Erythroblast (primary cell): ENCODE measurements around the gene CNTROB.

Experiments
- DNase-seq, 2 experiments: peaks; one replicate each; lab custom pipeline; 2025; lab: John Stamatoyannopoulos, UW
- GATA1 ChIP-seq: IDR thresholded peaks from 2 replicates; pipeline ENCODE4 v1.6.1; 2011; ENCODE audit warnings: low read depth, mild to moderate bottlenecking, control low read depth, low read length, moderate library complexity
- POLR2A ChIP-seq: IDR thresholded peaks from 2 replicates; pipeline ENCODE4 v1.6.1; 2011; ENCODE audit warnings: mild to moderate bottlenecking, low read length

Gene CNTROB

GRCh38 chr17:7971651-7972050 lies 39.6 kb downstream of the CNTROB start:
- TF ChIP-seq GATA1 (no peak), POLR2A (no peak)
- DNase-seq, result no peak

DNA sequence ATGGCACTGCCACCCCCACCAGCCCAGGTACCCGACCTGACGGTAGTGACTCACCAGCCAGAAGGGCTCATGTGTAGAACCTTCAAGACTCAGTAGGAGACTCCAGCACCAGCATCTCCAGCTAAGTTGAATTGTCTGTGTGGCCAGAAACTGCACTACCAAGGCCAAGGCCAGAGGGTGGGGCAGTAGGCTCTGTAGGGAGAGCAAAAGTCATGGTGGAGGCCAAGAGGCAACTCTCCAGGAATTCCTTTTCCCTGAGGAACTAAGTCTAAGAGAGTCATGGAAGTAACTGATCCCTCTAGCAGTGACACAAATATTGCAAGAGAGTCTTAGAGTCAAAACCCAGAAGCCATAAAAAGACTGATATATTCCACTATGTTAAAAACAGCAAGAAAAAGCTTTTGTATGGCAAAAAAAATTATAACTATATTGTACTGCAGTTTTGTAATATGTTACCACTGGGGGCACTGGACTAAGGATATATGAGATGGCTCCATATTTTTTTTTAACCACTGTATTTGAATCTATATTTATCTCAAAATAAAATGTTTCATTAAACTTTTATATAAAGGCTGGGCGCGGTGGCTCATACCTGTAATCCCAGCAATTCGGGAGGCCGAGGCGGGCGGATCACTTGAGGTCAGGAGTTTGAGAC lies 40.3 kb downstream of the CNTROB start:
- DNase-seq, result no peak
- TF ChIP-seq POLR2A, result no peak
- no peak for TF ChIP-seq GATA1

GRCh38 chr17:7974638-7975131 lies 42.7 kb downstream of the CNTROB start:
- TF ChIP-seq POLR2A (no peak), GATA1 (no peak)
- no peak for DNase-seq

DNA sequence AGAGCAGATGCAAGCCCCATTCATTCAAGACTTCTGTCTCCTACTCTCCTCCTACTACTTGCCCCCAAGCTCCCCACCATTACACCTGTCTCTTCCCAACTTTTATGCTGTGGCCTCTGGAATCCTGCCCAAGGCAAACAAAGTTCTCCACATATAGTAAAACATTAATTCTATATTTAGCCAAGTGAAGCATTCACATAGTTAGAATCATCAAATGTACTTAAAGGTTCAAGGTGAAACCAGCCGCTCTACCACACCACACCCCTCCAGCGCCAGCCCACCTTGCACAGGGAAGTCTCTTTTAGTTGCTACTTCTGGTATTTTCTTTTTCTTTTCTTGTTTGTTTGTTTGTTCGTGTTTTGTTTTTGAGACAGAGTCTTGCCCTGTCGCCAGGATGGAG lies 45.0 kb downstream of the CNTROB start:
- TF ChIP-seq POLR2A (no peak), GATA1 (no peak)
- no peak for DNase-seq

- TF ChIP-seq GATA1 (no peak), POLR2A (no peak)
- DNase-seq, result no peak
Observed at GRCh38 chr17:7977805-7978204, 45.8 kb downstream of the CNTROB start.

DNA sequence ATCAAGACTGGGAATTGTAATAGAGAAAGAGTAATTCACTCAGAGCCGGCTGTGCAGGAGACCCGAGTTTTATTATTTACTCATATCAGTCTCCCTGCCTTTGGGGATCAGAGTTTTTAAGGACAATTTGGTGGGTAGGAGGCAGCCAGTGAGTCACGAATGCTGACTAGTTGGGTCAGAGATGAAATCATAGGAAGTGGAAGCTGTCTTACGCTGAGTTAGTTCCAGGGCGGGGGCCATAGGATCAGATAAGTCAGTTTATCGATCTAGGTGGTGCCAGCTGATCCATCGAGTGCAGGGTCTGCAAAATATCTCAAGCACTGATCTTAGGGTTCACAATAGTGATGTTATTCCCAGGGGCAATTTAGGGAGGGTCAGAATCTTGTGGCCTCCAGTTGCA lies 50.2 kb downstream of the CNTROB start:
- peak in 1 of 2 experiments; percentile 8 for DNase-seq
- no peak for TF ChIP-seq POLR2A
- no peak for TF ChIP-seq GATA1

GRCh38 chr17:7982666-7983065 lies 50.7 kb downstream of the CNTROB start:
- TF ChIP-seq GATA1, result no peak
- TF ChIP-seq POLR2A, result no peak
- peak in 1 of 2 experiments; percentile 11 for DNase-seq

- DNase-seq, result no peak
- TF ChIP-seq GATA1 (no peak), POLR2A (no peak)
Observed at GRCh38 chr17:7984904-7985303, 52.9 kb downstream of the CNTROB start.

- no peak for DNase-seq
Observed at GRCh38 chr17:7987112-7987893, 55.3 kb downstream of the CNTROB start.

GRCh38 chr17:7988750-7989178 lies 56.8 kb downstream of the CNTROB start:
- TF ChIP-seq GATA1, result no peak
- TF ChIP-seq POLR2A, result no peak
- DNase-seq, result peak; percentile 80 to 91

More at GRCh38 chr17:7987112-7987893, 55.3 kb downstream of the CNTROB start:
- no peak for TF ChIP-seq GATA1
- TF ChIP-seq POLR2A, result no peak

DNA sequence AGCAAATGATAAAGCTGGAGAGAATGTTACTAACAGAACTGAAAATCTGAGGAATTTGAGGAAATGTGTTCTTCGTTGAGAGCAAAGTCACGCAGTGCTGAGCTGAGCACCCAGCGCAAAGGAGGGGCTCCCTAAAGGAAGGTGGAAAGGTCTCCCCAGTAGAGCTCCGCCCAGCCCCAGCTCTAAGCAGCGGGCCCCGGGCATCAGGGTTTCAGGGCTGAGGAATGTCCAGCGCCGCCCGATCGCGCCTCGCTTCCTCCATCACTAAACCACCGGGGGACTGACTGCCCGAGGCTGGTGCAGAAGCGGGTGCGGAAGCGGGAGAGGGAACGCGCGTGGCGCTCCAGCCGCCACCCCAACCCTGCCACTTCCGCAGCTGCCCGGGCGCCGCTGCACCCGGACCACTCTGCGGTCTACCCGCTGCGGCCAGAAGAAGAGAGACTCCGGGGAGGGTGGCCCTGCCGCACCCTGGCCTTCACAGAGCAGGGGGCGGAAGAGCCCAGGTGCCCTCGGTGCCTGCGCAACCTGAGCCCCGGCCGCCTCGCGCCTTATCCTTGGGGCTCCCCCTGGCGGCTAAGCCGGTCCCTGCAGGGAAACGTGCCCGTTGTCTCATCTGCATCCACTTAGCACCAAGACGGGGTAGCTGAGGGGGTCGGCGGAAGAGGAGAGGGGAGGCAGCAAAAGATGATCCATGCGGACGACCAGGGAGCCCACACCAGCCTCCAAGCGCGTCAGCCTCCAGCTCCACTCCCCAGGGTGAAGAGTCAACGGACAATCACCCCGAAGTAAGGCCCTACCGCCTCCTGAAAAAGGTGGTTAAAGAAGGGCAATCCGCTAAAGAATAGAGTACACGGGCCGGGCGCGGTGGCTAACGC lies 58.0 kb downstream of the CNTROB start:
- no peak for TF ChIP-seq POLR2A
- no peak for TF ChIP-seq GATA1
- peak; percentile 69 to 86 for DNase-seq

DNA sequence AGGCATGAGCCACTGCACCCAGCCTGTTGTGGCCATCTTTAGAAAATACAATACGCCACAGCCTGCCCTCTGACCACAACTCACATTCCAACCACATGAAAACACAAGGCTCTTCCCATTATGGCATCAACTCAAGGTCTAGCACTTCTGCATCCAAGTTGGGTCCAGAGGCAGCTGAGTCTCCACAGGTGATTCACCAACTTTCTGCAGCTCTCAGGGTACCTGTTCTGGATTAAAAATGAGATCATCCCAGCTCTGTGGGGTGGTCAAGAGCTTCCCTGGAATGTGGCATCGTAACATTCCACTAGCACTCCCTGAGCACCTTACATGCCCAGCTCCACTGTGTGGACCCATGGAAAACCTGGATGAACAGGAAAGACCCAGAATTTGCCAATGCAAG lies 60.5 kb downstream of the CNTROB start:
- no peak for DNase-seq
- no peak for TF ChIP-seq GATA1

- no peak for TF ChIP-seq GATA1
- TF ChIP-seq POLR2A, result no peak
- no peak for DNase-seq
Observed at GRCh38 chr17:7992924-7993323, 60.9 kb downstream of the CNTROB start.

DNA sequence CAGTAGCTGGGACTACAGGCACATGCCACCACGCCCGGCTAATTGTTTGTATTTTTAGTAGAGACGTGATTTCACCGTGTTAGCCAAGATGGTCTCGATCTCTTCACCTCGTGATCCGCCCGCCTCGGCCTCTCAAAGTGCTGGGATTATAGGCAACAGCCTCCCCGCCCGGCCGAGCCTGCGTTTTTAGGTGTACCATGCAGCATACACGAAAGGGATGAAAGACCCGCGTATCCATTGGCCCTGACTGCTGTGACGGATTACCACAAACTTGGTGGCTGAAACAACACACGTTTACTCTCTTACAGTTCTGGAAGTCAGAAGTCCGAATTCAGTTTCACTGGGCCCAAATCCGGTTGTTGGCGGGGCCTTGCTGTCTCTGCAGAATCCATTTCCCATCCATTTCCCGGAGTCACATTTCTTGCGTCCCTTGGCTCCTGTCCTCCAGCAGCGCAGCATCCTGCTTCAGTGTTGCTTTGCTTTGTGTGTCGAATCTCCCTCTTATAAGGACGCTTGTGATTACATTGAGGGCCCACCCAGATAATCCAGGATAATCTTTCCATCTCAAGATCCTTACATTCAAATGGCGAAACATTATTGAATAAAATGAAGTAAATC lies 62.1 kb downstream of the CNTROB start:
- TF ChIP-seq POLR2A, result no peak
- no peak for DNase-seq
